K562 (cell line): ENCODE data around the gene MAEL. TPM values are rescaled to one million over a fixed set of nuclear protein-coding genes. Genes with fewer than 3 reads are reported as not detected.

Experiments used
- ATAC-seq: fragments of 200-7000 bp; cut with Tn5 transposase; 3 replicates; pipeline ENCODE4 v1.9.1; 2020; ENCODE audit warnings: moderate library complexity
- BruUV-seq: library from RNA; stranded (reverse); fragments of 400-500 nt; replicated peaks from 2 replicates; lab custom pipeline; 2021; lab: Mats Ljungman, UMichigan
- CTCF ChIA-PET: fragments of 300-600 bp; formaldehyde crosslinking; extraction: SDS; loops from one replicate; lab custom pipeline; 2021; ENCODE audit warnings: low intra/inter-chr PET ratio; lab: Yijun Ruan, JAX
- POLR2A ChIA-PET: fragments of 300-600, 350-650 bp; sonication (Branson Sonifier 250); formaldehyde crosslinking; extraction: SDS; loops from one replicate; lab custom pipeline; 2021; ENCODE audit warnings: antibody characterized with exemption, inconsistent platforms; lab: Yijun Ruan, JAX
- DNase-seq, 4 experiments: peaks; one replicate each; pipeline versions ENCODE4 v3.0.0 to v3.0.0-alpha.2; 2011 to 2018; ENCODE audit warnings: low spot score in 3 of 4, mixed read lengths in 3 of 4; ENCODE audit errors: extremely low read depth in 1 of 4
- FAIRE-seq: peaks from 2 replicates; lab custom pipeline; 2011; peaks lifted over from hg19 to GRCh38; lab: Jason Lieb, UNC
- H2AFZ ChIP-seq: 2 replicates; pipeline ENCODE4 v1.6.0; 2011; ENCODE audit warnings: low read depth, low read length, control low read depth, inconsistent platforms
- H3K27ac ChIP-seq: fragments of 200-600 bp; 3 replicates; pipeline ENCODE4 v1.8.0; 2011; ENCODE audit warnings: low read depth, mild to moderate bottlenecking, control low read depth, inconsistent platforms, low read length, moderate library complexity, mixed read lengths; ENCODE audit errors: extremely low read depth
- H3K27me3 ChIP-seq, 2 experiments: fragments of 300-600 bp in 1 of 2; 2 replicates in 1 of 2; 3 replicates in 1 of 2; pipeline versions ENCODE4 v1.6.0 to v1.8.0; 2011; ENCODE audit warnings: inconsistent platforms in 2 of 2, low read length in 2 of 2, mild to moderate bottlenecking in 1 of 2, mixed read lengths in 1 of 2, moderate library complexity in 1 of 2; ENCODE audit not compliant: control insufficient read depth in 2 of 2, insufficient read depth in 2 of 2
- H3K36me3 ChIP-seq: fragments of 300-600 bp; 3 replicates; pipeline ENCODE4 v1.8.0; 2011; ENCODE audit warnings: mild to moderate bottlenecking, low read length, inconsistent platforms; ENCODE audit not compliant: control insufficient read depth, insufficient read depth
- H3K4me1 ChIP-seq, 2 experiments: fragments of 200-600 bp in 1 of 2; replicated peaks in 1 of 2; 2 replicates in 1 of 2; 3 replicates in 1 of 2; pipeline versions ENCODE4 v1.5.1 to v1.8.0; 2011; ENCODE audit warnings: inconsistent platforms in 2 of 2, low read length in 2 of 2, mild to moderate bottlenecking in 1 of 2, mixed read lengths in 1 of 2, moderate library complexity in 1 of 2; ENCODE audit not compliant: control insufficient read depth in 2 of 2, insufficient read depth in 2 of 2
- H3K4me2 ChIP-seq: 2 replicates; pipeline ENCODE4 v1.6.1; 2011; ENCODE audit warnings: low read length, control low read depth, inconsistent platforms, mixed read lengths; ENCODE audit not compliant: insufficient read depth
- H3K4me3 ChIP-seq: fragments of 200-600 bp; sonication (generic), shearing (Covaris generic); 2 replicates; pipeline ENCODE4 v1.5.1; 2016; ENCODE audit warnings: control low read depth, inconsistent platforms
- H3K79me2 ChIP-seq: fragments of 200-600 bp; 3 replicates; pipeline ENCODE4 v1.8.0; 2011; ENCODE audit warnings: low read length, inconsistent platforms; ENCODE audit not compliant: control insufficient read depth, insufficient read depth
- H3K9ac ChIP-seq, 2 experiments: 2 replicates each; pipeline versions ENCODE4 v1.6.0 to v1.6.1; 2011; ENCODE audit warnings: low read depth in 2 of 2, low read length in 2 of 2, control low read depth in 1 of 2, inconsistent platforms in 1 of 2, mild to moderate bottlenecking in 1 of 2, mixed read lengths in 1 of 2; ENCODE audit not compliant: insufficient read depth in 1 of 2
- H3K9me1 ChIP-seq: one replicate; pipeline ENCODE4 v1.6.0; 2011; ENCODE audit warnings: inconsistent platforms, mild to moderate bottlenecking, low read length, moderate library complexity; ENCODE audit not compliant: control insufficient read depth, insufficient read depth
- H3K9me3 ChIP-seq: replicated peaks from 2 replicates; pipeline ENCODE4 v1.5.1; 2011; ENCODE audit warnings: low read depth, low read length, inconsistent platforms; ENCODE audit not compliant: control insufficient read depth, insufficient read depth
- H4K20me1 ChIP-seq: replicated peaks from 2 replicates; pipeline ENCODE4 v1.6.1; 2011; ENCODE audit warnings: low read length, inconsistent platforms, mixed read lengths; ENCODE audit not compliant: control insufficient read depth, insufficient read depth
- CC2D1A ChIP-seq: fragments of 450-650 bp; IDR thresholded peaks from 2 replicates; pipeline ENCODE4 v1.6.1; 2017; ENCODE audit warnings: mild to moderate bottlenecking
- FIP1L1 ChIP-seq: fragments of 200-400 bp; formaldehyde crosslinking; IDR thresholded peaks from 2 replicates; pipeline ENCODE4 v1.6.1; 2018; ENCODE audit warnings: mild to moderate bottlenecking, low read depth, low read length; ENCODE audit not compliant: poor library complexity, severe bottlenecking
- NBN ChIP-seq: fragments of 450-650 bp; IDR thresholded peaks from 2 replicates; pipeline ENCODE4 v1.6.1; 2016; ENCODE audit warnings: low read depth, mild to moderate bottlenecking
- NFATC3 ChIP-seq: fragments of 450-650 bp; IDR thresholded peaks from 2 replicates; pipeline ENCODE4 v1.6.1; 2017; ENCODE audit warnings: mild to moderate bottlenecking
- NRF1 ChIP-seq, 2 experiments: fragments of 450-650 bp; IDR thresholded peaks in 1 of 2; conservative IDR thresholded peaks in 1 of 2; 2 replicates each; pipeline ENCODE4 v1.6.1; 2014; ENCODE audit warnings: mild to moderate bottlenecking in 2 of 2
- POLR3G ChIP-seq: IDR thresholded peaks from 2 replicates; pipeline ENCODE4 v1.6.1; 2011; ENCODE audit not compliant: insufficient read length, insufficient replicate concordance; ENCODE audit errors: extremely low read depth
- SIN3A ChIP-seq, 2 experiments: fragments of 150-350 bp in 1 of 2; IDR thresholded peaks; 2 replicates each; pipeline ENCODE4 v1.6.1; 2011 to 2016; ENCODE audit warnings: borderline replicate concordance in 2 of 2, low read depth in 2 of 2, low read length in 2 of 2, mild to moderate bottlenecking in 2 of 2, moderate library complexity in 2 of 2; ENCODE audit not compliant: control insufficient read depth in 1 of 2
- THAP12 ChIP-seq: fragments of 250-450 bp; sonication (Bioruptor Pico); IDR thresholded peaks from 2 replicates; pipeline ENCODE4 v1.9.0; 2021; ENCODE audit warnings: mild to moderate bottlenecking, inconsistent platforms
- TRIM28 ChIP-seq: fragments of 450-650 bp; IDR thresholded peaks from 2 replicates; pipeline ENCODE4 v1.6.1; 2017
- ZC3H8 ChIP-seq: fragments of 450-650 bp; IDR thresholded peaks from 2 replicates; pipeline ENCODE4 v1.6.1; 2017
- ZFP30 ChIP-seq: fragments of 250-450 bp; sonication (Bioruptor Pico); IDR thresholded peaks from 2 replicates; pipeline ENCODE4 v1.8.0; 2022; ENCODE audit warnings: moderate library complexity, mild to moderate bottlenecking, inconsistent platforms, borderline replicate concordance
- ZNF224 ChIP-seq: sonication (generic); formaldehyde crosslinking; IDR thresholded peaks from 2 replicates; pipeline ENCODE4 v1.8.0; 2022; ENCODE audit warnings: mild to moderate bottlenecking, missing genetic modification reagents
- ZSCAN29 ChIP-seq: fragments of 450-650 bp; IDR thresholded peaks from 2 replicates; pipeline ENCODE4 v1.6.1; 2017
- WGBS: fragments of 100-300 bp; shearing (Covaris generic); methylation state at CpG from one replicate; pipeline ENCODE4 v1.1.6; 2016; ENCODE audit warnings: low coverage, mixed read lengths; ENCODE audit not compliant: insufficient coverage; ENCODE audit errors: missing lambda C conversion rate; 5-methylcytosine and 5-hydroxymethylcytosine counted together
- in situ Hi-C: fragments of 300-500 bp; cut with MboI; formaldehyde crosslinking; loops from 4 replicates; pipeline ENCODE4 v1.15.0; 2018; ENCODE audit warnings: inconsistent platforms, mixed read lengths
- intact Hi-C: fragments of 100-400 bp; cut with micrococcal nuclease; formaldehyde crosslinking; loops from 2 replicates; pipeline ENCODE4 v1.14.2; 2022
- polyA plus RNA-seq, 8 experiments: library from polyadenylated mRNA; depleted of rRNA in 4 of 8; stranded (reverse) in 5 of 8; unstranded in 3 of 8; fragments of >200 nt; fragmentation: Nextera tagmentation in 2 of 8; fragmentation: Illumina TruSeq in 1 of 8; extraction: Ambion mirVana in 2 of 8; extraction: Trizol in 1 of 8; gene quantifications; 2 replicates each; pipeline versions ENCODE4 v1.2.1 to v1.2.3, GENCODE V29; 2011 to 2014; ENCODE audit warnings: inconsistent platforms in 1 of 8, missing spikeins in 1 of 8
- total RNA-seq, 7 experiments: library from RNA; depleted of rRNA in 6 of 7; stranded (reverse); fragments of >200 nt in 6 of 7; fragmentation: Illumina TruSeq in 2 of 7; extraction: Trizol in 2 of 7; gene quantifications; 2 replicates each; pipeline versions ENCODE4 v1.2.1 to v1.2.3, GENCODE V29; 2011 to 2021; ENCODE audit warnings: low replicate concordance in 1 of 7
- TF ChIP-seq, protein P1 (sequence below): fragments of 450-650 bp; formaldehyde crosslinking; IDR thresholded peaks from 2 replicates; pipeline ENCODE4 v1.4.0; 2022; ENCODE audit warnings: missing genetic modification characterization

Gene MAEL
- total and polyA plus RNA-seq, 9 of the 15 experiments (the other 6 are each of a cell fraction or from before 2014, with no cell fraction given), result 0.11 to 1.9 (median 0.75) TPM

- no peak overlapping the region for H3K27ac ChIP-seq
- no peaks in the 10 kb centered on the region for H4K20me1 ChIP-seq
- BruUV-seq, result no TSS peak
- FAIRE-seq (no peak), DNase-seq (no peak), ATAC-seq (no peak)
- H3K9ac ChIP-seq, result no peak overlapping the region
- H2AFZ ChIP-seq, result no peak overlapping the region
- in situ Hi-C loops, result no loop called here
- no peaks in the 10 kb centered on the region for H3K9me1 ChIP-seq
- ChIA-PET POLR2A (no interaction called here), CTCF (no interaction called here)
- no peaks in the 10 kb centered on the region for H3K4me1 ChIP-seq
- H3K4me3 ChIP-seq, result no peak overlapping the region
- no peaks in the 10 kb centered on the region for H3K36me3 ChIP-seq
- intact Hi-C loops, result no loop called here
- WGBS, result under 1% methylated on average over 8 of the region's 8 CpGs
- H3K4me2 ChIP-seq, result no peak overlapping the region
- no peaks in the 10 kb centered on the region for H3K9me3 ChIP-seq
- no peaks in the 10 kb centered on the region; a peak in 3 of 5 replicates for H3K27me3 ChIP-seq
- no peaks in the 10 kb centered on the region for H3K79me2 ChIP-seq
- no peak for TF ChIP-seq SIN3A (IDR thresholded peaks at IDR 0.05; ENCODE audit: borderline replicate concordance in 2 of 2, control insufficient read depth in 1 of 2, low read depth in 2 of 2, low read length in 2 of 2)
- TF ChIP-seq CC2D1A, result no peak
- no peak for TF ChIP-seq FIP1L1
- no peak for TF ChIP-seq ZFP30 (CRISPR knock-in tag)
- TF ChIP-seq, protein P1, sequence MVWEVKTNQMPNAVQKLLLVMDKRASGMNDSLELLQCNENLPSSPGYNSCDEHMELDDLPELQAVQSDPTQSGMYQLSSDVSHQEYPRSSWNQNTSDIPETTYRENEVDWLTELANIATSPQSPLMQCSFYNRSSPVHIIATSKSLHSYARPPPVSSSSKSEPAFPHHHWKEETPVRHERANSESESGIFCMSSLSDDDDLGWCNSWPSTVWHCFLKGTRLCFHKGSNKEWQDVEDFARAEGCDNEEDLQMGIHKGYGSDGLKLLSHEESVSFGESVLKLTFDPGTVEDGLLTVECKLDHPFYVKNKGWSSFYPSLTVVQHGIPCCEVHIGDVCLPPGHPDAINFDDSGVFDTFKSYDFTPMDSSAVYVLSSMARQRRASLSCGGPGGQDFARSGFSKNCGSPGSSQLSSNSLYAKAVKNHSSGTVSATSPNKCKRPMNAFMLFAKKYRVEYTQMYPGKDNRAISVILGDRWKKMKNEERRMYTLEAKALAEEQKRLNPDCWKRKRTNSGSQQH (CRISPR knock-in tag), result no peak
- TF ChIP-seq TRIM28, result no peak
- TF ChIP-seq ZSCAN29, result no peak
- no peak for TF ChIP-seq THAP12
- no peak for TF ChIP-seq POLR3G
- no peak for TF ChIP-seq NFATC3
- no peak for TF ChIP-seq NRF1 (conservative IDR thresholded peaks at IDR 0.05 in 1 of 2, IDR thresholded peaks at IDR 0.05 in 1 of 2)
- no peak for TF ChIP-seq ZC3H8
- TF ChIP-seq ZNF224 (CRISPR knock-in tag), result no peak
- TF ChIP-seq NBN, result no peak
Measured at GRCh38 chr1:167013108-167013929, 24.2 kb downstream of the MAEL start.
